ENCODE measurements around the gene NLE1. TPM values are rescaled to one million over a fixed set of nuclear protein-coding genes. Genes with fewer than 3 reads are reported as not detected.
"Not testable (repeated sequence)": the region's sequence is repeated elsewhere in the genome, so short reads cannot be mapped to it uniquely, and the experiment has no call there.

Gene NLE1
- total and polyA plus RNA-seq, 3 experiments from 2014 or later: 4.6 to 58.3 (median 54.0) TPM

GRCh38 chr17:35121315-35121714 lies 20.8 kb downstream of the NLE1 start, which contains the start of gene FNDC8:
TSS of gene FNDC8 (plus strand) at chr17:35121615. CDS start at chr17:35121694, 79 bp downstream.
- no peaks in the 10 kb centered on the region for H3K9me3 ChIP-seq (ENCODE audit: low read length)
- Mint-ChIP-seq H3K27ac (peak within 1 kb of the TSS in 3 of 8 donors; percentile 7 to 78 (median 48)), H3K4me3 (peak within 1 kb of the TSS in 6 of 7 donors; percentile 41 to 69 (median 59)), H3K4me1 (peaks cover 22 to 32% (median 31%) of the 10 kb centered on the region in 3 donors), H3K36me3 (peaks cover 0 to 7% (median 0%) of the 10 kb centered on the region in 3 donors), H3K27me3 (peaks cover 0 to 2% of the 10 kb centered on the region in 2 donors), H3K9me3 (no peaks in the 10 kb centered on the region)
- no peak within 1 kb of the TSS for H3K27ac ChIP-seq (ENCODE audit: low read depth, low read length)
- H3K4me3 ChIP-seq (ENCODE audit: low read length): no peak within 1 kb of the TSS
- POLR2A ChIA-PET: no interaction called here
- no peak for DNase-seq
- CTCF ChIA-PET: interaction anchor here (4.9 to 6.0 kb wide), 2 partner anchors 123 to 579 kb away, joined by 36 to 93 read pairs; no protein-coding TSS in a partner anchor
- H3K4me1 ChIP-seq (ENCODE audit: insufficient read depth, low read length): peaks cover 22% of the 10 kb centered on the region
- no peaks in the 10 kb centered on the region for H3K27me3 ChIP-seq (ENCODE audit: insufficient read depth, low read length, poor library complexity, severe bottlenecking)
- no peaks in the 10 kb centered on the region for H3K36me3 ChIP-seq (ENCODE audit: insufficient read depth, low read length)

- Histone ChIP-seq H3K27ac (ENCODE audit: low read depth, low read length) (peak within 1 kb of the TSS; percentile 80), H3K36me3 (ENCODE audit: insufficient read depth, low read length) (no peaks in the 10 kb centered on the region), H3K27me3 (ENCODE audit: insufficient read depth, low read length, poor library complexity, severe bottlenecking) (no peaks in the 10 kb centered on the region), H3K4me1 (ENCODE audit: insufficient read depth, low read length) (peaks cover 22% of the 10 kb centered on the region), H3K9me3 (ENCODE audit: low read length) (no peaks in the 10 kb centered on the region), H3K4me3 (ENCODE audit: low read length) (peak within 1 kb of the TSS; percentile 83)
- Mint-ChIP-seq H3K27me3 (peaks cover 0 to 2% of the 10 kb centered on the region in 2 donors), H3K27ac (peak within 1 kb of the TSS; percentile 51 to 99 (median 94)), H3K4me3 (peak within 1 kb of the TSS; percentile 91 to 96 (median 95)), H3K9me3 (no peaks in the 10 kb centered on the region), H3K4me1 (peaks cover 29 to 43% (median 41%) of the 10 kb centered on the region in 3 donors), H3K36me3 (peaks cover 0 to 14% (median 0%) of the 10 kb centered on the region in 3 donors)
- ChIA-PET CTCF (interaction anchor here (0.6 to 6.0 kb wide), 44 partner anchors 8 to 919 kb away, joined by 3 to 93 read pairs (median 4); partner anchors contain the start of genes LIG3 and RFFL), POLR2A (interaction anchor here (1.7 kb wide), 1 partner anchor 30 kb away, joined by 5 read pairs; no protein-coding TSS in a partner anchor)
- peak; percentile 71 to 84 (median 79) for DNase-seq
Measured at GRCh38 chr17:35119370-35120165, 22.5 kb downstream of the NLE1 start, which contains the start of gene RAD51D. TSS of gene RAD51D (minus strand) at chr17:35119860. CDS start at chr17:35119613, 247 bp downstream.

- H3K36me3 ChIP-seq (ENCODE audit: insufficient read depth, low read length): no peaks in the 10 kb centered on the region
- ChIA-PET POLR2A (interaction anchor here (1.7 kb wide), 1 partner anchor 28 kb away, joined by 5 read pairs; no protein-coding TSS in a partner anchor), CTCF (interaction anchor here (1.0 to 6.0 kb wide), 8 partner anchors 12 to 575 kb away, joined by 3 to 93 read pairs (median 18); partner anchors contain the start of genes LIG3 and RFFL)
- H3K4me1 ChIP-seq (ENCODE audit: insufficient read depth, low read length): peaks cover 22% of the 10 kb centered on the region
- Mint-ChIP-seq H3K27me3 (peaks cover 0 to 2% of the 10 kb centered on the region in 2 donors), H3K27ac (peak overlapping the region in 7 of 8 donors; percentile 33 to 88 (median 59)), H3K9me3 (no peaks in the 10 kb centered on the region), H3K4me3 (peak overlapping the region; percentile 91 to 96 (median 95)), H3K4me1 (peaks cover 29 to 44% (median 41%) of the 10 kb centered on the region in 3 donors), H3K36me3 (peaks cover 0 to 17% (median 0%) of the 10 kb centered on the region in 3 donors)
- peak in 1 of 5 donors; percentile 18 for DNase-seq
- H3K27ac ChIP-seq (ENCODE audit: low read depth, low read length): no peak overlapping the region
- H3K27me3 ChIP-seq (ENCODE audit: insufficient read depth, low read length, poor library complexity, severe bottlenecking): no peaks in the 10 kb centered on the region
- H3K9me3 ChIP-seq (ENCODE audit: low read length): no peaks in the 10 kb centered on the region
- H3K4me3 ChIP-seq (ENCODE audit: low read length): no peak overlapping the region
Measured at GRCh38 chr17:35117984-35118383, 24.1 kb downstream of the NLE1 start.

- POLR2A ChIA-PET: no interaction called here
- Mint-ChIP-seq H3K36me3 (peaks cover 0 to 22% (median 0%) of the 10 kb centered on the region in 3 donors), H3K27me3 (peaks cover 0 to 2% of the 10 kb centered on the region in 2 donors), H3K4me3 (peak overlapping the region in 3 of 7 donors; percentile 14 to 34 (median 19)), H3K4me1 (peaks cover 29 to 49% (median 46%) of the 10 kb centered on the region in 3 donors), H3K9me3 (no peaks in the 10 kb centered on the region), H3K27ac (peak overlapping the region in 6 of 8 donors; percentile 5 to 66 (median 40))
- CTCF ChIA-PET: interaction anchor here (1.0 to 6.0 kb wide), 4 partner anchors 10 to 697 kb away, joined by 3 to 93 read pairs (median 20); no protein-coding TSS in a partner anchor
- Histone ChIP-seq H3K4me3 (ENCODE audit: low read length) (no peak overlapping the region), H3K4me1 (ENCODE audit: insufficient read depth, low read length) (peaks cover 22% of the 10 kb centered on the region), H3K9me3 (ENCODE audit: low read length) (no peaks in the 10 kb centered on the region), H3K27ac (ENCODE audit: low read depth, low read length) (no peak overlapping the region), H3K27me3 (ENCODE audit: insufficient read depth, low read length, poor library complexity, severe bottlenecking) (no peaks in the 10 kb centered on the region), H3K36me3 (ENCODE audit: insufficient read depth, low read length) (no peaks in the 10 kb centered on the region)
- no peak for DNase-seq
Measured at GRCh38 chr17:35116845-35117244, 25.3 kb downstream of the NLE1 start.

- not testable (repeated sequence) for H3K36me3 ChIP-seq (ENCODE audit: insufficient read depth, low read length); H3K4me3 ChIP-seq (ENCODE audit: low read length); H3K4me3 Mint-ChIP-seq; H3K9me3 Mint-ChIP-seq; H3K27ac ChIP-seq (ENCODE audit: low read depth, low read length); H3K27me3 ChIP-seq (ENCODE audit: insufficient read depth, low read length, poor library complexity, severe bottlenecking); H3K4me1 ChIP-seq (ENCODE audit: insufficient read depth, low read length); H3K9me3 ChIP-seq (ENCODE audit: low read length); H3K27ac Mint-ChIP-seq; DNase-seq; H3K27me3 Mint-ChIP-seq
- POLR2A ChIA-PET: interaction anchor here (0.7 kb wide), 1 partner anchor 473 kb away, joined by 4 read pairs; no protein-coding TSS in a partner anchor
- CTCF ChIA-PET: interaction anchor here (1.0 kb wide), 1 partner anchor 9 kb away, joined by 4 read pairs; no protein-coding TSS in a partner anchor
- peaks cover 7 to 17% (median 13%) of the 10 kb centered on the region in 3 donors for H3K4me1 Mint-ChIP-seq
- H3K36me3 Mint-ChIP-seq: peaks cover 9 to 28% (median 11%) of the 10 kb centered on the region in 3 donors
Measured at GRCh38 chr17:35110791-35111190, 31.3 kb downstream of the NLE1 start.

- no peaks in the 10 kb centered on the region for H3K4me1 ChIP-seq (ENCODE audit: insufficient read depth, low read length)
- Mint-ChIP-seq H3K4me3 (no peak overlapping the region), H3K9me3 (no peaks in the 10 kb centered on the region), H3K27ac (peak overlapping the region in 1 of 8 donors; percentile 66), H3K4me1 (peaks cover 2 to 9% (median 4%) of the 10 kb centered on the region in 3 donors), H3K27me3 (no peaks in the 10 kb centered on the region), H3K36me3 (peaks cover 11 to 68% (median 28%) of the 10 kb centered on the region in 3 donors)
- H3K4me3 ChIP-seq (ENCODE audit: low read length): no peak overlapping the region
- H3K27ac ChIP-seq (ENCODE audit: low read depth, low read length): no peak overlapping the region
- DNase-seq: no peak
- H3K27me3 ChIP-seq (ENCODE audit: insufficient read depth, low read length, poor library complexity, severe bottlenecking): no peaks in the 10 kb centered on the region
- ChIA-PET CTCF (interaction anchor here (1.9 to 3.0 kb wide), 2 partner anchors 14 to 15 kb away, joined by 6 to 13 read pairs; partner anchors contain the start of gene RAD51D), POLR2A (no interaction called here)
- H3K36me3 ChIP-seq (ENCODE audit: insufficient read depth, low read length): peaks cover 8% of the 10 kb centered on the region
- no peaks in the 10 kb centered on the region for H3K9me3 ChIP-seq (ENCODE audit: low read length)
Measured at GRCh38 chr17:35104844-35105450, 37.2 kb downstream of the NLE1 start.

GRCh38 chr17:35103271-35103670 lies 38.8 kb downstream of the NLE1 start:
- Histone ChIP-seq H3K27ac (ENCODE audit: low read depth, low read length) (no peak overlapping the region), H3K4me1 (ENCODE audit: insufficient read depth, low read length) (no peaks in the 10 kb centered on the region), H3K36me3 (ENCODE audit: insufficient read depth, low read length) (peaks cover 8% of the 10 kb centered on the region), H3K27me3 (ENCODE audit: insufficient read depth, low read length, poor library complexity, severe bottlenecking) (no peaks in the 10 kb centered on the region), H3K4me3 (ENCODE audit: low read length) (no peak overlapping the region), H3K9me3 (ENCODE audit: low read length) (no peaks in the 10 kb centered on the region)
- Mint-ChIP-seq H3K27me3 (no peaks in the 10 kb centered on the region), H3K27ac (peak overlapping the region in 1 of 8 donors; percentile 38), H3K4me1 (peaks cover 2 to 4% (median 4%) of the 10 kb centered on the region in 3 donors), H3K4me3 (no peak overlapping the region), H3K9me3 (no peaks in the 10 kb centered on the region), H3K36me3 (peaks cover 15 to 79% (median 31%) of the 10 kb centered on the region in 3 donors)
- no peak for DNase-seq
- CTCF ChIA-PET: interaction anchor here (1.0 to 2.1 kb wide), 3 partner anchors 13 to 38 kb away, joined by 3 to 8 read pairs (median 6); partner anchors contain the start of genes NLE1 and RAD51D
- POLR2A ChIA-PET: no interaction called here
